Pancreas (tissue), 10 donors: Measurements from ENCODE around the gene LRP5. TPM values are rescaled to one million over a fixed set of nuclear protein-coding genes. Genes with fewer than 3 reads are reported as not detected.

Experiments used
- ATAC-seq, 4 donors: fragments of 200-7000 bp; cut with Tn5 transposase; one replicate each; pipeline versions ENCODE4 v1.8.0 to v1.9.1; 2020; ENCODE audit warnings: mild to moderate bottlenecking in 4 of 4, moderate library complexity in 4 of 4
- DNase-seq, 6 donors: peaks; one replicate each; pipeline ENCODE4 v3.0.0-alpha.2; 2020
- FAIRE-seq: peaks from 2 replicates; lab custom pipeline; 2012; peaks lifted over from hg19 to GRCh38; lab: Jason Lieb, UNC
- H3K27ac ChIP-seq, 4 donors: fragments of 200-600 bp; sonication (generic); 1 replicate in 3 of 4; 2 replicates in 1 of 4; pipeline versions ENCODE4 v1.5.0 to v1.8.0; 2020
- H3K27me3 ChIP-seq, 4 donors: fragments of 200-600 bp; one replicate each; pipeline ENCODE4 v1.8.0; 2021
- H3K36me3 ChIP-seq, 3 donors: fragments of 200-600 bp; sonication (generic) in 1 of 3; one replicate each; pipeline versions ENCODE4 v1.5.0 to v1.8.0; 2020 to 2021
- H3K4me1 ChIP-seq, 3 donors: fragments of 200-600 bp; one replicate each; pipeline ENCODE4 v1.8.0; 2021
- H3K4me3 ChIP-seq, 4 donors: fragments of 200-600 bp; sonication (generic) in 2 of 4; one replicate each; pipeline versions ENCODE4 v1.5.0 to v1.8.0; 2020 to 2021
- H3K9me3 ChIP-seq, 4 donors: fragments of 200-600 bp; one replicate each; pipeline ENCODE4 v1.8.0; 2021
- WGBS, 2 donors: extraction: QIAGEN DNeasy Blood & Tissue Kit; methylation state at CpG; one replicate each; pipeline ENCODE4 v1.1.7; 2013; 5-methylcytosine and 5-hydroxymethylcytosine counted together
- intact Hi-C, 3 donors: fragments of 100-400 bp; cut with DNase I; formaldehyde crosslinking; loops; one replicate each; pipeline versions ENCODE4 v1.11.1 to v1.14.2; 2022
- polyA plus RNA-seq, 2 donors: library from polyadenylated mRNA; stranded (reverse); fragments of 200-250 nt; gene quantifications; one replicate each; pipeline ENCODE4 v1.2.3, GENCODE V29; 2013
- total RNA-seq, 6 donors: library from RNA; stranded (reverse); fragmentation: NEBNext Ultra II Directional in 4 of 6; extraction: Animal tissue kit (Norgen Biotek cat#: 25700) in 4 of 6; gene quantifications; one replicate each; pipeline versions ENCODE4 v1.2.1 to v1.2.4, GENCODE V29; 2021 to 2023
- TF ChIP-seq, protein P1 (sequence below), 4 donors: fragments of 200-600 bp; sonication (generic) in 3 of 4; IDR thresholded peaks; one replicate each; pipeline versions ENCODE4 v1.5.0 to v1.8.0; 2021; ENCODE audit warnings: antibody characterized with exemption in 4 of 4
- donor health status: healthy with polysubstance abuse.
- donor health status: DM: no; HTN: no; CAD: no; lungs with moderate emphysema.
- donor health status: DM: no; HTN: no; CAD: no.
- donor health status: control.
- donor health status: control.
- donor health status: Bipolar disorder and iron deficiency.
- donor health status: DM: yes; HTN: yes; CAD: no.
- donor health status: DM: no; HTN: no; CAD: no.
- donor health status: DM: no; HTN: no; CAD: no.
- donor health status: DM: yes; HTN: yes; CAD: no.

The LRP5 gene
- total and polyA plus RNA-seq, 8 donors, result 27.4 to 62.8 (median 32.5) TPM

DNA sequence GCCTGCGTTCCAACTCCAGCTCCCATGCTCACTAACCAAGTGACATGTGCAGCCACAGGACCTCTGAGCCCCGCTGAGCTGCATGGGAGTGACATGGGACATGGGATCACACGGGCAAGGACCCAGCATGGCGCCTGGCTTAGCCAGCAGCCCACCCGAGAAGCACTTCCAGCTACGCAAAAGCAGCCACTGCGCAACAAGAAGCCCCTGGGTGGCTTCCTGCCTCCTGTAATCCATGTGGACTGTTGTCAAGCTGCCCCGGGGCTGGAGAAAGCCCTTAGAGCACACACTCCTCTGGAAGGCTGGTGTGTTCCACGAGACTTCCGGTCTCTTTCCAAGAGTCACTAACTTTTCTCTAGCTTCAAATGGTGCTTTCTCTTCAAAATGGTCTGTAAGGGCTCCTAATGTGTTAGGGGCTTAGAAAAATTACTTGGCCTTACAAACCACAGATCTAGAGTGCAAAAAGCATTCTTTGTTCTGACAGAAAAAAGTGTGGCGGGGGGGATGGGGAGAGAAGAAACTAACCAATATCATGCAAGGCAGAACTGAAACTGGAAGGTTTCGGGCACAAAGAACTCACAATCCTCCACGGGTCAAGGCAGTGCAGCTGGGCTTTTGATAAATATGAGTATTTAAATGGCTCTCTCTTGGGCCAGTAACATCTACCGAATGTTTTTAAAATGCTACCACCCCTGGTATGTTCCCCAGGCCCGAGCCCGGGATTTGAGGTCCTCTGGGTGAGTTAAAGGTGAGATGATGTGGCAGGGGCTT lies 46.1 kb upstream of the LRP5 start:
- no peaks in the 10 kb centered on the region for H3K27me3 ChIP-seq
- H3K4me3 ChIP-seq, result no peak overlapping the region
- WGBS, 2 donors, result 89 to 91% methylated on average over 16 of the region's 16 CpGs
- DNase-seq (peak in 1 of 6 donors; percentile 38), ATAC-seq (no peak), FAIRE-seq (no peak)
- H3K9me3 ChIP-seq, result no peaks in the 10 kb centered on the region
- H3K27ac ChIP-seq, result no peak overlapping the region
- intact Hi-C loops, result loop anchor here in 1 of 3 donors (10.0 kb wide), 1 partner anchor 168 kb away; no protein-coding TSS in a partner anchor
- H3K36me3 ChIP-seq, result peaks cover 0 to 44% (median 6%) of the 10 kb centered on the region in 3 donors
- TF ChIP-seq, protein P1, sequence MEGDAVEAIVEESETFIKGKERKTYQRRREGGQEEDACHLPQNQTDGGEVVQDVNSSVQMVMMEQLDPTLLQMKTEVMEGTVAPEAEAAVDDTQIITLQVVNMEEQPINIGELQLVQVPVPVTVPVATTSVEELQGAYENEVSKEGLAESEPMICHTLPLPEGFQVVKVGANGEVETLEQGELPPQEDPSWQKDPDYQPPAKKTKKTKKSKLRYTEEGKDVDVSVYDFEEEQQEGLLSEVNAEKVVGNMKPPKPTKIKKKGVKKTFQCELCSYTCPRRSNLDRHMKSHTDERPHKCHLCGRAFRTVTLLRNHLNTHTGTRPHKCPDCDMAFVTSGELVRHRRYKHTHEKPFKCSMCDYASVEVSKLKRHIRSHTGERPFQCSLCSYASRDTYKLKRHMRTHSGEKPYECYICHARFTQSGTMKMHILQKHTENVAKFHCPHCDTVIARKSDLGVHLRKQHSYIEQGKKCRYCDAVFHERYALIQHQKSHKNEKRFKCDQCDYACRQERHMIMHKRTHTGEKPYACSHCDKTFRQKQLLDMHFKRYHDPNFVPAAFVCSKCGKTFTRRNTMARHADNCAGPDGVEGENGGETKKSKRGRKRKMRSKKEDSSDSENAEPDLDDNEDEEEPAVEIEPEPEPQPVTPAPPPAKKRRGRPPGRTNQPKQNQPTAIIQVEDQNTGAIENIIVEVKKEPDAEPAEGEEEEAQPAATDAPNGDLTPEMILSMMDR (IDR thresholded peaks at IDR 0.05), result no peak
- H3K4me1 ChIP-seq, result peaks cover 8 to 20% (median 12%) of the 10 kb centered on the region in 3 donors

DNA sequence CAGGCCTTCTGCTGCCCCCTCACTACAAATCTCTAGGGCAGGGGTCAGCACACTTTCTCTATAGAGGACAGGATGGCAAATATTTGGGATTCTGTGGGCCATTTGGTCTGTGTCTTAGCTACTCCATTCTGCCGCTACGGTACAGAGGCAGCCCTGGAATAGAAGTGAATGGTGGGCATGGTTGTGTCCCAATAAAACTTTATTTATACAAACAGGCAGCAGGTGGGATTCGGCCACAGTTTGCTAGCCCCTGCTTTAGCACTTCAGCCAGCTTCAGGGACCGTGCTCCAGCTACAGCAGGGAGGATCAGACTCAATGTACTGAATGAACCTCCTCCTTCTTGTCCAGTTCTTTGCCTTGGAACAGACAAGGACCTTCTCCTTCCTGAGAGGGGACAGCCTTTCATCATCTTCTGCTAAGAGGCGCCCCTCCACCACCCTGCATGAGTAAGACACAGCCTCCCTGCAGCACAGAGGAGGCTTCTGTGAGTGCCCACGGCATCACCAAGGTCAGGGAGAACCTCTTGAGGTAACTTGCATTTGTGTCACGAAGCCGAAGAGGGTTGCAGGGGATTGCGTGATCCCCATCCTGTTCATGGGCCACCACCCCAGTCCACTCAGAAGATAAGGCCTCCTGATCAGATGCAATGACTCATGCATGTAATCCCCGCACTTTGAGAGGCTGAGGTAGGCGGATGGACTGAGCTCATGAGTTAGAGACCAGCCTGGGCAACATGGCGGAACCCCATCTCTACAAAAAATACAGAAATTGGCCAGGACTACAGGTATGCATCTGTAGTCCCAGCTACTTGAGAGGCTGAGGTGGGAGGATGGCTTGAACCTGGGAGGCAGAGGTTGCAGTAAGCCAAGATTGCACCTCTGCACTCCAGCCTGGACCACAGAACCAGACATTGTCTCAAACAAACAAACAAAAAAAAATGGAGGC lies 45.2 kb upstream of the LRP5 start:
- 92 to 99% methylated on average over 12 of the region's 12 CpGs for WGBS, 2 donors
- ATAC-seq, result no peak
- no peaks in the 10 kb centered on the region for H3K27me3 ChIP-seq
- TF ChIP-seq, protein P1 (IDR thresholded peaks at IDR 0.05), result no peak
- intact Hi-C loops, result loop anchor here in 1 of 3 donors (10.0 kb wide), 1 partner anchor 168 kb away; no protein-coding TSS in a partner anchor
- H3K4me3 ChIP-seq, result no peak overlapping the region
- no peak overlapping the region for H3K27ac ChIP-seq
- H3K9me3 ChIP-seq, result no peaks in the 10 kb centered on the region
- no peak for DNase-seq
- FAIRE-seq, result no peak
- peaks cover 0 to 35% (median 3%) of the 10 kb centered on the region in 3 donors for H3K36me3 ChIP-seq
- H3K4me1 ChIP-seq, result peaks cover 8 to 20% (median 12%) of the 10 kb centered on the region in 3 donors

DNA sequence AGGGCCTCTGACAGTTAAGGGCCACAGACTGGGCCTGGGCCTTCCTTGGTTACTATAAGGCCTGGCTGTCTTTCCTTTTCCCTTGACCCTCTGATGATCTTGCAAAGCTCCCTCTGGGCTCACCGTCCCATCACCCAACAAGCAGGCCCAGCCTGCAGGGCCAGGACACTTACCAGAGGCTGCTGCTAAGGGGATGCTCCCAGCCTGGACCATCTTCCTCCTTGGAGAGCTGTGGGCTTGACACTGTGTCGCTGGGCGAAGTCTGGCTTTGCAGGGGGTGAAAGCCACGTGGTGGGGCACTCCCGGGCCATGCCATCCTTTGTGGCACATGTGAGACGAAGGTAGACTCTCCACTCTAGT lies 44.5 kb upstream of the LRP5 start:
- intact Hi-C loops, result loop anchor here in 1 of 3 donors (10.0 kb wide), 1 partner anchor 167 kb away; no protein-coding TSS in a partner anchor
- no peak overlapping the region for H3K27ac ChIP-seq
- H3K9me3 ChIP-seq, result no peaks in the 10 kb centered on the region
- H3K27me3 ChIP-seq, result no peaks in the 10 kb centered on the region
- no peak overlapping the region for H3K4me3 ChIP-seq
- peak in 1 of 6 donors; percentile 36 for DNase-seq
- FAIRE-seq, result no peak
- H3K36me3 ChIP-seq, result peaks cover 0 to 29% (median 3%) of the 10 kb centered on the region in 3 donors
- 91 to 94% methylated on average over 6 of the region's 6 CpGs for WGBS, 2 donors
- no peak for ATAC-seq
- TF ChIP-seq, protein P1 (IDR thresholded peaks at IDR 0.05), result no peak
- H3K4me1 ChIP-seq, result peaks cover 8 to 20% (median 12%) of the 10 kb centered on the region in 3 donors

DNA sequence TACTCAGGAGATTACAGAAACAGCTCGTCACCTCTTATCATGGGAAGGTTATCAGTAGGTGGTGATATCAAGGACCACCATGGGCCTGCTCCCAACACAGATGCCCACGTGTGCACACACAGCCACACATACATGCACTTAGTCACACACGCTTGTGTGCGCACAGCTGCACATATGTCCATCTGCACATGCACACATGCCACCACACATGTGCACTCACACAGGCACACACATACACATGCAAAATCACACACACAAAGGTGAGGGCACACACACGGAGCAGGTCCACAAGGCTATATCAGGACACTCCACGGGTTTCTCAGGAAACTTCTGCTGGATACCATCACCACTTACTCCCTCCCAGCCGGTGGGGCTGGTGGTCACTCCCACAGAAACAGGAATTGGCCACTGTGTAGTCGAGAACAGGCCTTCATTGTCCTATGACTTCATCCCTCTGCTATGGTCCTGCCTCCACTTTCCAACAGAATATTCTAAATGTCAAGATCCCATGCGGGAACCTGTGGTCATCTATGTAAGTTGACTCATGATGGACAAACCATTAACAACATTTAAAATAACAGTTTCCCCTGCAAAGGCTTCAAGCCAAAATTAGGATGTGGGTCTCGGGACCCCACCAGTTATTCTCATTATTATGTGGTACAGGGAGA lies 42.8 kb upstream of the LRP5 start:
- no peak for FAIRE-seq
- Histone ChIP-seq H3K27ac (no peak overlapping the region), H3K9me3 (no peaks in the 10 kb centered on the region), H3K4me3 (no peak overlapping the region), H3K4me1 (peaks cover 8 to 20% (median 12%) of the 10 kb centered on the region in 3 donors), H3K36me3 (peaks cover 0 to 17% (median 3%) of the 10 kb centered on the region in 3 donors), H3K27me3 (no peaks in the 10 kb centered on the region)
- no peak for ATAC-seq
- DNase-seq, result no peak
- TF ChIP-seq, protein P1 (IDR thresholded peaks at IDR 0.05), result no peak
- intact Hi-C loops, result loop anchor here in 1 of 3 donors (10.0 kb wide), 1 partner anchor 165 kb away; no protein-coding TSS in a partner anchor
- 40 to 53% methylated on average over 10 of the region's 10 CpGs for WGBS, 2 donors
